HCT116 (cell line): ENCODE results near the gene RPH3AL. TPM values are rescaled to one million over a fixed set of nuclear protein-coding genes. Genes with fewer than 3 reads are reported as not detected.

Experiments used
- ATAC-seq: fragments of 200-7000 bp; cut with Tn5 transposase; 2 replicates; pipeline ENCODE4 v1.9.1; 2020; ENCODE audit warnings: mild to moderate bottlenecking, moderate library complexity
- BruUV-seq: library from RNA; stranded (reverse); fragments of 400-500 nt; replicated peaks from 2 replicates; lab custom pipeline; 2021; lab: Mats Ljungman, UMichigan
- CTCF ChIA-PET: fragments of 300-600 bp; sonication (Branson Sonifier 250); formaldehyde crosslinking; loops from one replicate; lab custom pipeline; 2021; ENCODE audit warnings: antibody characterized with exemption; lab: Charles Lee
- POLR2A ChIA-PET: fragments of 300-600, 350-600 bp; sonication (Branson Sonifier 250); formaldehyde crosslinking; loops from one replicate; lab custom pipeline; 2021; ENCODE audit warnings: antibody characterized with exemption; lab: Charles Lee
- RAD21 ChIA-PET, 2 experiments: fragments of 300-600 bp; sonication (Branson Sonifier 250); formaldehyde crosslinking; loops; one replicate each; lab custom pipeline; 2023; ENCODE audit warnings: low total read pairs in 2 of 2; ENCODE audit not compliant: uncharacterized antibody in 2 of 2, unreplicated experiment in 2 of 2, low non-redundant PET in 1 of 2; lab: Charles Lee
- DNase-seq: peaks from one replicate; pipeline ENCODE4 v3.0.0-alpha.2; 2010; ENCODE audit warnings: low read depth, low spot score
- H2AFZ ChIP-seq: fragments of 200-600 bp; shearing (Covaris generic), sonication (generic); 2 replicates; pipeline ENCODE4 v1.6.1; 2017; ENCODE audit warnings: low read depth, mixed run types, mixed read lengths, antibody characterized with exemption, low read length; ENCODE audit not compliant: poor library complexity, severe bottlenecking
- H3K27ac ChIP-seq: 2 replicates; pipeline ENCODE4 v1.5.1; 2012; ENCODE audit warnings: low read depth, low read length
- H3K27me3 ChIP-seq: fragments of 200-600 bp; sonication (generic); 2 replicates; pipeline ENCODE4 v1.6.1; 2016; ENCODE audit warnings: mixed run types, low read length, mixed read lengths; ENCODE audit not compliant: insufficient read depth
- H3K36me3 ChIP-seq, 2 experiments: fragments of 200-500 bp in 1 of 2; fragments of 200-600 bp in 1 of 2; sonication (Bioruptor generic) in 1 of 2; sonication (generic) in 1 of 2; 2 replicates each; pipeline versions ENCODE4 v1.5.1 to v1.6.1; 2014 to 2016; ENCODE audit warnings: low read length in 2 of 2, inconsistent platforms in 1 of 2, mixed read lengths in 1 of 2, mixed run types in 1 of 2; ENCODE audit not compliant: insufficient read depth in 2 of 2, control insufficient read depth in 1 of 2
- H3K4me1 ChIP-seq, 2 experiments: fragments of 200-600 bp in 1 of 2; sonication (generic) in 1 of 2; 2 replicates each; pipeline versions ENCODE4 v1.5.1 to v1.6.1; 2012 to 2017; ENCODE audit warnings: low read length in 2 of 2, inconsistent platforms in 1 of 2, mild to moderate bottlenecking in 1 of 2, mixed read lengths in 1 of 2, mixed run types in 1 of 2, moderate library complexity in 1 of 2; ENCODE audit not compliant: insufficient read depth in 2 of 2, control insufficient read depth in 1 of 2
- H3K4me2 ChIP-seq: fragments of 200-600 bp; sonication (generic); 2 replicates; pipeline ENCODE4 v1.6.1; 2017; ENCODE audit warnings: mixed run types, low read length, mixed read lengths
- H3K4me3 ChIP-seq, 2 experiments: fragments of 200-600 bp in 1 of 2; sonication (generic) in 1 of 2; replicated peaks in 1 of 2; 2 replicates each; pipeline ENCODE4 v1.5.1; 2011 to 2016; ENCODE audit warnings: low read length in 2 of 2, control low read depth in 1 of 2, low read depth in 1 of 2, mild to moderate bottlenecking in 1 of 2, mixed read lengths in 1 of 2, mixed run types in 1 of 2
- H3K79me2 ChIP-seq: fragments of 200-600 bp; sonication (generic); 2 replicates; pipeline ENCODE4 v1.6.1; 2017; ENCODE audit warnings: mild to moderate bottlenecking, mixed run types, low read length, moderate library complexity, mixed read lengths; ENCODE audit not compliant: insufficient read depth
- H3K9ac ChIP-seq: fragments of 200-600 bp; sonication (generic); 2 replicates; pipeline ENCODE4 v1.6.1; 2016; ENCODE audit warnings: low read length, mixed read lengths
- H3K9me2 ChIP-seq: fragments of 200-600 bp; sonication (generic), shearing (Covaris generic); 2 replicates; pipeline ENCODE4 v1.6.1; 2017; ENCODE audit warnings: mixed run types, mild to moderate bottlenecking, moderate library complexity; ENCODE audit not compliant: insufficient read depth
- H3K9me3 ChIP-seq, 2 experiments: fragments of 200-500 bp in 1 of 2; fragments of 200-600 bp in 1 of 2; sonication (Bioruptor generic) in 1 of 2; sonication (generic) in 1 of 2; 2 replicates each; pipeline ENCODE4 v1.6.1; 2014 to 2017; ENCODE audit warnings: low read length in 2 of 2, mixed read lengths in 2 of 2, inconsistent platforms in 1 of 2, low read depth in 1 of 2, mild to moderate bottlenecking in 1 of 2, mixed run types in 1 of 2, moderate library complexity in 1 of 2; ENCODE audit not compliant: control insufficient read depth in 1 of 2, insufficient read depth in 1 of 2
- H4K20me1 ChIP-seq: fragments of 200-600 bp; sonication (generic), shearing (Covaris generic); 2 replicates; pipeline ENCODE4 v1.6.1; 2017; ENCODE audit warnings: mixed run types, mild to moderate bottlenecking, moderate library complexity; ENCODE audit not compliant: insufficient read depth
- CEBPB ChIP-seq: IDR thresholded peaks from 2 replicates; pipeline ENCODE4 v1.6.1; 2012; ENCODE audit warnings: low read depth
- ELF1 ChIP-seq: IDR thresholded peaks from 2 replicates; pipeline ENCODE4 v1.6.1; 2012; ENCODE audit warnings: low read depth, borderline replicate concordance
- EZH2 ChIP-seq: fragments of 200-600 bp; sonication (generic); IDR thresholded peaks from 2 replicates; pipeline ENCODE4 v1.6.1; 2017; ENCODE audit warnings: antibody characterized with exemption, mixed run types
- EZH2phosphoT487 ChIP-seq: fragments of 200-600 bp; IDR thresholded peaks from 2 replicates; pipeline ENCODE4 v1.6.1; 2018; ENCODE audit warnings: antibody characterized with exemption, borderline replicate concordance
- FOSL1 ChIP-seq: IDR thresholded peaks from 2 replicates; pipeline ENCODE4 v1.6.1; 2012; ENCODE audit warnings: low read depth
- JUND ChIP-seq: IDR thresholded peaks from 2 replicates; pipeline ENCODE4 v1.6.1; 2012
- POLR2A ChIP-seq: IDR thresholded peaks from 2 replicates; pipeline ENCODE4 v1.7.0; 2011; ENCODE audit warnings: borderline replicate concordance; ENCODE audit not compliant: insufficient read depth, insufficient read length; ENCODE audit errors: extremely low read depth
- RAD21 ChIP-seq: IDR thresholded peaks from 2 replicates; pipeline ENCODE4 v1.6.1; 2012; ENCODE audit warnings: low read depth, mild to moderate bottlenecking
- SP1 ChIP-seq: IDR thresholded peaks from 2 replicates; pipeline ENCODE4 v1.6.1; 2012; ENCODE audit warnings: low read depth
- TCF7L2 ChIP-seq: IDR thresholded peaks from 2 replicates; pipeline ENCODE4 v1.7.0; 2011; ENCODE audit warnings: borderline replicate concordance, inconsistent platforms; ENCODE audit not compliant: insufficient read depth, insufficient read length; ENCODE audit errors: extremely low read depth
- YY1 ChIP-seq: IDR thresholded peaks from 2 replicates; pipeline ENCODE4 v1.6.1; 2011; ENCODE audit warnings: low read length, low read depth, moderate library complexity, mild to moderate bottlenecking; ENCODE audit not compliant: insufficient replicate concordance; ENCODE audit errors: extremely low read depth
- ZFX ChIP-seq: fragments of 450-650 bp; IDR thresholded peaks from 2 replicates; pipeline ENCODE4 v1.6.1; 2017
- ZNF274 ChIP-seq: fragments of 200-500 bp; sonication (Bioruptor generic); IDR thresholded peaks from 2 replicates; pipeline ENCODE4 v1.6.1; 2014; ENCODE audit warnings: mild to moderate bottlenecking, low read depth, low read length, inconsistent platforms
- intact Hi-C: fragments of 100-400 bp; cut with micrococcal nuclease; formaldehyde crosslinking; loops from 2 replicates; pipeline ENCODE4 v1.10.0; 2022
- total RNA-seq: library from RNA; stranded (reverse); gene quantifications from one replicate; pipeline ENCODE4 v1.2.1, GENCODE V29; 2021; ENCODE audit not compliant: unreplicated experiment
- TF ChIP-seq, protein P1 (sequence below): IDR thresholded peaks from 2 replicates; pipeline ENCODE4 v1.6.1; 2012
- TF ChIP-seq, protein P2 (sequence below): IDR thresholded peaks from 2 replicates; pipeline ENCODE4 v1.6.1; 2012
- TF ChIP-seq, protein P3 (sequence below): IDR thresholded peaks from 2 replicates; pipeline ENCODE4 v1.6.1; 2011; ENCODE audit warnings: mild to moderate bottlenecking, low read length, moderate library complexity; ENCODE audit not compliant: insufficient replicate concordance; ENCODE audit errors: extremely low read depth

Gene RPH3AL
- total RNA-seq, 1 experiment from 2014 or later, result 17.0 TPM

DNA sequence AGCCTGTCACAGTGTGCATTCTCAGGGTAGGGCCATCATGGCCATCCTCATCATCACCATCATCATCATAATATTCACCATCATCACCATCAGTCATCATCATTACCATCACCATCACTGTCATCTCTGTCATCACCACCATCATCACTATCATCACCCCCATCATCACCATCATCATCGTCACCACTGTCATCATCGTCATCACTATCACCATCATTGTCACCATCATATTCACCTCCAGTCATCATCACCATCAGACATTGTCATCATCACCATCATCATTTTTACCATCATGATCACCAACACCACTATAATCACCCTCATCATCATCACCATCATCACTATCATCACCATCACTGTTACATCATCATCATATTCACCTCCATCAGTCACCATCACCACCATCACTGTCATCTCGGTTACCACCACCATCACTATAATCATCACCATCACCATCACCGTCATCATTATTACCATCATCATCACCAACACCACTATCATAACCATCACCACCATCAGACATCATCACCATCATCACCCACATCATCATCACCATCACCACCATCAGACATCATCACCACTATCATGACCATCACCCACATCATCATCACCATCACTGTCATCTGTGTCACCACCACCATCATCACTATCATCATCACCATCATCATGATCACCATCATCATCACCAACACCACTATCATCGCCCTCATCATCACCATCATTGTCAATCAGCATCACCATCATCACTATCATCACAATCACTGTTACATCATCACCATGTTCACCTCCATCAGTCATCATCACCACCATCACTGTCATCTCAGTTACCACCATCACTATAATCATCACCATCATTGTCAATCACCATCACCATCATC, 8.5 kb downstream of the RPH3AL start:
- RAD21 ChIA-PET, result no interaction called here
- Histone ChIP-seq H4K20me1 (no peaks in the 10 kb centered on the region), H3K9me3 (no peaks in the 10 kb centered on the region), H3K27ac (no peak overlapping the region), H3K4me1 (peaks cover 0 to 5% of the 10 kb centered on the region in 2 experiments; a peak in 1 of 4 replicates), H3K27me3 (no peaks in the 10 kb centered on the region), H3K4me2 (no peak overlapping the region), H3K36me3 (no peaks in the 10 kb centered on the region), H3K9me2 (no peaks in the 10 kb centered on the region), H3K79me2 (no peaks in the 10 kb centered on the region), H2AFZ (no peak overlapping the region), H3K9ac (no peak overlapping the region), H3K4me3 (no peak overlapping the region)
- BruUV-seq, result no TSS peak
- POLR2A ChIA-PET, result no interaction called here
- DNase-seq, result no peak
- intact Hi-C loops, result no loop called here
- CTCF ChIA-PET, result no interaction called here
- TF ChIP-seq POLR2A, result no peak
- no peak for TF ChIP-seq ZFX
- TF ChIP-seq TCF7L2, result no peak
- TF ChIP-seq EZH2phosphoT487, result no peak
- TF ChIP-seq JUND, result no peak
- TF ChIP-seq, protein P1, sequence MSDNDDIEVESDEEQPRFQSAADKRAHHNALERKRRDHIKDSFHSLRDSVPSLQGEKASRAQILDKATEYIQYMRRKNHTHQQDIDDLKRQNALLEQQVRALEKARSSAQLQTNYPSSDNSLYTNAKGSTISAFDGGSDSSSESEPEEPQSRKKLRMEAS, result no peak
- TF ChIP-seq RAD21, result no peak
- no peak for TF ChIP-seq ELF1
- no peak for TF ChIP-seq CEBPB
- TF ChIP-seq EZH2, result no peak
- no peak for TF ChIP-seq YY1
- no peak for TF ChIP-seq ZNF274
- TF ChIP-seq, protein P2, sequence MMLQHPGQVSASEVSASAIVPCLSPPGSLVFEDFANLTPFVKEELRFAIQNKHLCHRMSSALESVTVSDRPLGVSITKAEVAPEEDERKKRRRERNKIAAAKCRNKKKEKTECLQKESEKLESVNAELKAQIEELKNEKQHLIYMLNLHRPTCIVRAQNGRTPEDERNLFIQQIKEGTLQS, result no peak
- TF ChIP-seq, protein P3, sequence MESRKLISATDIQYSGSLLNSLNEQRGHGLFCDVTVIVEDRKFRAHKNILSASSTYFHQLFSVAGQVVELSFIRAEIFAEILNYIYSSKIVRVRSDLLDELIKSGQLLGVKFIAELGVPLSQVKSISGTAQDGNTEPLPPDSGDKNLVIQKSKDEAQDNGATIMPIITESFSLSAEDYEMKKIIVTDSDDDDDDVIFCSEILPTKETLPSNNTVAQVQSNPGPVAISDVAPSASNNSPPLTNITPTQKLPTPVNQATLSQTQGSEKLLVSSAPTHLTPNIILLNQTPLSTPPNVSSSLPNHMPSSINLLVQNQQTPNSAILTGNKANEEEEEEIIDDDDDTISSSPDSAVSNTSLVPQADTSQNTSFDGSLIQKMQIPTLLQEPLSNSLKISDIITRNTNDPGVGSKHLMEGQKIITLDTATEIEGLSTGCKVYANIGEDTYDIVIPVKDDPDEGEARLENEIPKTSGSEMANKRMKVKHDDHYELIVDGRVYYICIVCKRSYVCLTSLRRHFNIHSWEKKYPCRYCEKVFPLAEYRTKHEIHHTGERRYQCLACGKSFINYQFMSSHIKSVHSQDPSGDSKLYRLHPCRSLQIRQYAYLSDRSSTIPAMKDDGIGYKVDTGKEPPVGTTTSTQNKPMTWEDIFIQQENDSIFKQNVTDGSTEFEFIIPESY, result no peak
- no peak for TF ChIP-seq FOSL1
- TF ChIP-seq SP1, result no peak
- no peak for ATAC-seq
